HG03095 (cell line): ENCODE data around the gene PRUNE1.

Experiments
- ATAC-seq: cut with Tn5 transposase; IDR thresholded peaks from one replicate; pipeline ENCODE4 v1.9.1; 2021; ENCODE audit warnings: moderate library complexity; ENCODE audit not compliant: unreplicated experiment

PRUNE1 gene

GRCh38 chr1:150976879-150977694 lies 31.2 kb upstream of the PRUNE1 start:
- no peak for ATAC-seq

DNA sequence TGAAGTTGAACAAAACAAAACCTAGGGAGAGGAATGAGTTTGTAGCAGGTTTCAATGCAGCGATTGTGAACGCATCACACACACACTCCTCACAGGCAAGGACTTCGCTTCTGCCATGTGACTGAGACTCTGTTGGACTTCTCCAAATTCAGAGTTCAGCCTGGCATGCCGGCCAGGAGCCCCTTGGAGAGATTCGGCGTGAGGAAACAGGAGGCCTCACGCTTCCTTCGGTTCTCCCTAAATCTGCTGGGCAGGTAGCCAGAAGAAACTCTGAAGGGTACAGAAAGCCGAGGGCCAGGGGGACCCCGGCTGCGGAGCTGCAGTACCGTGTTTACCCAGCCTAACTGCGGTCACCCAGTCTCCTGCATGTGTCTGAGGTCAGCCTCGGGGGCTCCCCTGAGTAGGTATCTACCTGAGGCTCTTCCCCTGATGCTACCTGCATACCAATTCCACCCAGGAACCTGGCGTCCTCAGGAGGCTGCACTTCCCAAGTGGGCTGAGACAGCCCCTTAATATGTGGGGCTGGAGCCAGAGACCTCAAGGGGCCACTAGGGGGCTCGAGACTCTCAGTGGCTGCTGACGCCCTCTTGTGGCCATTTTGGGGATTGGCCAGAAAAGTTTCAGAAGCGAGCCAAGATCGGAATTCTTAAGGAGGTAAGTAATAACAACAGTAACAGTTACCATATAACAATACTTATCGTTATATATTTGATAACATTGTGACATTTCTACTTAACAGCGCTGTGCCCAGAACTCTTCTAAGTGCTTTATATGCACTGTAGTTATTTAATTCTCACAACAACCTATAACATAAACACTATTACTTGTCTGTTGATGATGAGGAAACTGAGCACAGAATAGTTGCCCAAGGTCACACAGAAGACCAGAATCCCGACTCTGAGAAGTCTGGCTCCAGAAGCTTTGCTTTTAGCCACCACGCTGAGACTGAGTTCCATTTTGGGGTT lies 28.9 kb upstream of the PRUNE1 start:
- no peak for ATAC-seq

DNA sequence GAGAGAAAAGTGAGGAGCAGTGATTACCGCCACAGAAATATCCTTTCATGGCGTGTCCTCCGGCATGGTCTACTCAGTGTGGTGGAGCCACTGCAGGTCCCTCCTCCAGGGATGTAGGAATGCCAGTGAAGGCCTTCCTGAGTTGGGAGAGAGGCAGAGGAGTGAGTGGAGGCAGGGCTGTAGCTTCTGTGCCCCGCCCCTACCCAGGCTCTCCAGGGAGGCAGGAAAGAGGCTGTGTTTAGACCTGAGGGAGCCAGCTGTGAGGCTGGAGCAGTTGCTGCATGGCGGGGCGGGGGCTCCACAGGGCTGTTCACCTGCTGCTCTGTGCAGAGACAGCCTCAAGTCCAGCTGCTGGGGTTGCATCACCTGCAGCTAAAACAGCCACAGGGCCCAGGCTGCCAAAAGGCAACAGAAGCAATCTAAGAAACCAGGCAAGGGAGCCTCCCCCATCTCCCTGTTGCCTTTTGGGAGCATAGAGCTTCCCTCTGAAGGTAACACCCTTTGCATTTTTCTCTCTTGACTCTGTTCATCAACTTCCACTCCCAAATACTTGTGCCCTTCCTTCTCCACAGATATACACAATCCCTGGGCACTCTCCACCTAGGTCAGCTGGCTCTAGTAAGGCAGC lies 27.0 kb upstream of the PRUNE1 start:
- no peak for ATAC-seq

- ATAC-seq: no peak
Measured at GRCh38 chr1:150981805-150982712, 26.2 kb upstream of the PRUNE1 start, which contains the start of gene ANXA9. ANXA9 (plus strand) TSS chr1:150982292; CDS start chr1:150983106, 814 bp downstream.

GRCh38 chr1:150985179-150985825 lies 22.9 kb upstream of the PRUNE1 start:
- no peak for ATAC-seq

DNA sequence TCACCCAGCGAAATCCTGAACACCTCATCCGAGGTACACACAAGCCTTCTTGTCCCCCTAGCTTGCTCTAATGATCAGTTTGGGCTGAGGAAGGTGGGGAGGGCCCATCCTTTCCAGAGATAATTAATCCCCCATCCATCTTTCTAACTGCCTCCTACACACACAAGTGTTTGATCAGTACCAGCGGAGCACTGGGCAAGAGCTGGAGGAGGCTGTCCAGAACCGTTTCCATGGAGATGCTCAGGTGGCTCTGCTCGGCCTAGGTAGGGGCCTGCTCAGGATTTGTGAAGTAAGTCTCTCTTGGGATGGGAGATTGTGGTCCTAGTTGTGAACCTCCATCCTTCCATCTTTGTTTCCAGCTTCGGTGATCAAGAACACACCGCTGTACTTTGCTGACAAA lies 20.3 kb upstream of the PRUNE1 start:
- ATAC-seq: no peak

DNA sequence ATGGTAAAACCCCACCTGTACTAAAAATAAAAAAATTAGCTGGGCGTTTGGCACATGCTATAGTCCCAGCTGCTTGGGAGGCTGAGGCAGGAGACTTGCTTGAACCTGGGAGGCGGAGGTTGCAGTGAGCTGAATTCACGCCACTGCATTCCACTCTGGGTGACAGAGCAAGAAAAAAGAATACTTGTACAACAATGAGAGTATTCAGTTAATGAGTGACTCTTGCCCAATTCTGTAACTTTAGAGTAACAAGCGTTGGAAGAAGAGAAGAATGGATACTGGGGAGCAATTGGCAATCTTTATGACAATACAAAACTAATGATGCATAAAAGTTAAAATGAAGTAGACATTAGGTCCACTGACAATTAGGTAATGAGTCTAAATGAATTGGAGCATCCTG lies 15.6 kb upstream of the PRUNE1 start:
- ATAC-seq: no peak

- no peak for ATAC-seq
Measured at GRCh38 chr1:150994248-150994647, 14.0 kb upstream of the PRUNE1 start.

DNA sequence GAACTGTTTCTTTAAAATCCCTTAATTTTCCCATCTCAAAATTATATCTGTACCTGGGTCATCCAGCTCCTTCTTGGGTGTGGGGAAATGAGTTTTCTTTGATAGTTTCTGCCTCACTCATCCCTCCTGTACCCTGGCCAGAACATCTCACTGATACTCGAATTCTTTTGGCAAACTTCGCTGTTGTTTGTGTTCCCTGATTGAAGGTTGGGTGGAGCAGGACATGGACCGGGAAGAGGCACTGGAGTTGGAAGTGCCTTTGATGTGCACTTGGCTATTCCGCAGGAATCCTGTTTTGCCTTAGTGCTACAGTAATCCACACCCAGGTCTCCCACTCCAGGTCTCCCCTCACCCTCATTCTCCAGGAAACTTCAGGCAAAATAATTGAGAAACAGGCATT lies 12.8 kb upstream of the PRUNE1 start:
- no peak for ATAC-seq

DNA sequence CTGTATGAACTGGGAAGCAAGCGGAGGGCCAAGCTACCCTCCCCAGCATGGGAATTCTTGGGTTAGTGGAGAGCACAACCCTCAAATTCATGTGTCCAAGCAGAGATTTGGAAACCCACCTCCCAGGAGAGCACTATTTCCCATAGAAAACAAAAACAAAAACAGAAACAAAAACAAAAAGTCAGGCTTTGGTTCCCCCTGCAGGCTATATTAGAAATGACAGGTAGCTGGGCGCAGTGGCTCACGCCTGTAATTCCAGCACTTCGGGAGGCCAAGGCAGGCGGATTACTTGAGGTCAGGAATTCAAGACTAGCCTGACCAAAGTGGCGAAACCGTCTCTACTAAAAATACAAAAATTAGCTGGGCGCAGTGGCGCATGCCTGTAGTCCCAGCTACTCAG lies 12.4 kb upstream of the PRUNE1 start:
- ATAC-seq: no peak

- ATAC-seq: no peak
Measured at GRCh38 chr1:150997126-150997872, 10.9 kb upstream of the PRUNE1 start.

DNA sequence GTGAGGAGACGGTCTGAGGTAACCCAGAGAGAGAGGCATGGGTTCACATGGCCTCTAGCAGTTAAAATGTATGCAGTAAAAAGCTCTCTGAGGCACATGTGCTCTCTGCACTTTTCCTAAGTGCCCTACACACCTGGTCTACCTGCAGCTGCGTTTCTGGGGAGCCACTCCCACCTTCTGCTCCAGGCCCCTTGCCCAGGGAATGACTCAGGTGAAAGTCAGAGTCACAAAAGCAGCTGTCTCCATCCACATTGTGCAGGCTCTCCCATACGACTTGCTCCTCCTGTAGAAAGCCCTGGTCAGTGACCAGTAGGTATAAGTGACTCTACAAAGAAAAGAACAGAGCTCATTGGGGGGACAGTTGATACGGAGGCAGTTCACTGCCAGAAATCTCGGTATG lies 10.3 kb upstream of the PRUNE1 start:
- no peak for ATAC-seq

DNA sequence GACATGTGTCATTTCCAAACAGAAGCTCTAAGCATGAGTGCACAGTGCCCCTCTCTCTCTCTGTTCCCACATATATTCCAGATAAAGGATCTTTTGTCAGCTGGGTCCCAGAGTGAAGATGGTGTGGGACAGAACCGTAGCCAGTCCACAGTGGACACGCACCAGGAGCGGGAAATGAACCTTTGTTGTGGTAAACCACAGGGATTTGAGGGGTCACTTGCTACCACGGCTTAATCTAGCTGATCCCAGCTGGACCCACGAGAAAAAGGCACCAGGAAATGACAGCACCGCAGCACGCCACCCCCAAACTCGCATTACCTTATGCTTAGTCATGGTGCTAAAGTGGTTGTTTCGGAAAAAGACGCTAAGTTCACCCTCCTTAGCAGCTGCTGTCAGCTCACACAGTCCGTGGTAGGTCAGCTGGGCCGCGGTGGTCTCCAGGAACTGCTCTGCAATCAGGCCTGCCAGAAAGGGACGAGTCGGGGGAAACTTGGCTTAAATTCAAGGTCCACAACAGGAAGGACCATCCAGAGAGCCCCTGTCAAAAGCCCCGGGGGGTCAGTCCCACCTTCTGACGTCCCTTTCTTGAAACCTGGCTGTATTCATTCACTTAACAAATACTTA lies 9.1 kb upstream of the PRUNE1 start:
- no peak for ATAC-seq

DNA sequence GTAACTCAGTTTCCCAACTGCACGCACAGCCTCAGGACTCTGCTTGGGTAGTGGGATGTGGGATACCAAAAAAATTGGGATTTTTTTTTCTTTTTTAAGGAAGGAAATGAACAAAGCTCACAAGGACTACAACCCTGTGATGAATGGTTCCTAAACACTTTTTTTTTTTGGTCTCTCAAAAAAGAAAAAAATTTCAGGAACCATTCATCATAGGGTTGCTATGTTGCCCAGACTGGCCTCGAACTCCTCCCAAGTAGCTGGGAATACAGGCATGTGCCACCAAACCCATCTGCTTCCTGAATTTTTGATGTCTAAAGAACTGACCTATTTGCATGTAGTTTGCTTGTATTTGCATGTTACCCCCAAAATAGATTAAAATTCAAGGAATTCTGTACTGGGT lies 8.3 kb upstream of the PRUNE1 start:
- ATAC-seq: no peak

- no peak for ATAC-seq
Measured at GRCh38 chr1:151000408-151000807, 7.8 kb upstream of the PRUNE1 start.

DNA sequence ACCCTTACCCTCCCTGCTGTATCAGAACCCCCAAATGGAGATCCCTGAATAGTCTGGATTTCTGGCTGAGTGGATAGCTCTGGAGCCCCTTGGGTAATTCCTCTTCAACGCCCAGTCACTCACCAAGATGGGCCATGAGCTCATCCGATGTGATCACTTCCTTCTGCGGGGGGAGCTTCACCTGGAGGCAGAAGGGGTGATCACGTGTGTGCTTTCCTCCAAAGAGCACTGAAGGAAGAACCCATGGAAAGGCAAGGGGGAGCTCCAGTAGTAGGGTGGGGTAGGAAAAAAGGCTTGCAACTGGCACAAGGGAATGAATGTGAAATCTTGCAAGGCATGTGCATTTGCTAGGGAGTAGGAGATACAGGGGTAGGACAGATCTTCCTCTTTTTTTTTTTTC lies 6.6 kb upstream of the PRUNE1 start:
- no peak for ATAC-seq

GRCh38 chr1:151002051-151002450 lies 6.2 kb upstream of the PRUNE1 start:
- no peak for ATAC-seq

DNA sequence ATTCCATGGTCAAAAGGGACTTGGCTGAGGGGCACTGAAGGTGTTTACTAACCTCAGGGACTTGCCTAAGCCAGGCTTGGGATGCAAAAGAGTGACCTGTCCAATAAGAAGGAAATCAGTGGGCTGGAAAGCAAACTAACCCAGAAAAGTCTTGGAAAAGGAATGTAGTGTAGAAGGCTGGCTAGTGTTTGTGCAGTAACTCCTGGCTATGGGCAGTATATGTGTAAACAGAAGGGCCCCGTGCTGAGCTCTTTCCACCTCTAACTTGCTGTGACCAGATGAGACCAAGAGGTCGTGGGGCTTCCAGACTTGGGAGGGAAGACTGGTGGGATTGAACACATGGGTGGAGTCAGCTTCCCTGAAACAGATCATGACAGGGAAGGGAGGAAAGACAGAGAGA lies 5.6 kb upstream of the PRUNE1 start:
- ATAC-seq: no peak

DNA sequence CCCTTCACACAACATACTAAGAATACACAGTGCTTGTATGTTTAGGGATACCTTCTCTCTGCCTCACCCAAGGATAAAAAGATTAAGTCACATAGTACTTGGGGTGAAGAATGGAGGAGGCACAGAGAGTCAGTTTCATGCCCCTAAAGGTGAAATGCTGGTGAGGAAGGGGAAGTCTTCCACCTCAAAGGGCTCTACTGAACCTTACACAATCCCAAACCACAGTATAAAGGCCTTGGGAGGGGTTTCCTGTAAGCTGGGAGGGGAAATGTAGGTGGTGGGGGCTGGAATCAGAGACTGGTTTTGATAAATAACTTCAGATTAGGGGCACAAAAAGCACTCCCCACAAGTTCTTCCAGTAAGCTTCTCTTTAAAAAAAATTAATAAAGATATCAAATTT lies 5.1 kb upstream of the PRUNE1 start:
- no peak for ATAC-seq
